GM21528 (cell line): ENCODE data around the gene SOX9.

Source experiments
- ATAC-seq: cut with Tn5 transposase; IDR thresholded peaks from one replicate; pipeline ENCODE4 v1.9.1; 2021; ENCODE audit warnings: mild to moderate bottlenecking, moderate library complexity; ENCODE audit not compliant: unreplicated experiment, low FRiP score

The SOX9 gene

DNA sequence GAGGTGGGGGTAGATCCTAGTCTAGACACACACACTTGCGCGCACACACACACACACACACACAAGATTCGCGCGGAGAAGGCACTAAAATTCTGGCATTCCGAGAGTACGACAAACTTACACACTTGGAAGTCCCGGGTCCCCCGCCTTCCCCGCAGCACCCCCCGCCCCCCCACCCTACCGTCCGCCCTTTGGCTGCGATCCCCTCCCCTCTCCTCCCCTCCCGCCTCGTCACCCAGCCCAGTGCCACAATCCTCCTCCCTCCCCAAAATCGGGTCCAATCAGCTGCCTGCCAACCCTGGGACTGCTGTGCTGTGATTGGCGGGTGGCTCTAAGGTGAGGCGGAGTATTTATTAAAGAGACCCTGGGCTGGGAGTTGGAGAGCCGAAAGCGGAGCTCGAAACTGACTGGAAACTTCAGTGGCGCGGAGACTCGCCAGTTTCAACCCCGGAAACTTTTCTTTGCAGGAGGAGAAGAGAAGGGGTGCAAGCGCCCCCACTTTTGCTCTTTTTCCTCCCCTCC lies at the start of gene SOX9:
TSS of gene SOX9 (plus strand) at position 379 of the 522 bp plus-strand sequence. CDS start 372 bp downstream, outside the sequence.
- ATAC-seq: peak; percentile 82

DNA sequence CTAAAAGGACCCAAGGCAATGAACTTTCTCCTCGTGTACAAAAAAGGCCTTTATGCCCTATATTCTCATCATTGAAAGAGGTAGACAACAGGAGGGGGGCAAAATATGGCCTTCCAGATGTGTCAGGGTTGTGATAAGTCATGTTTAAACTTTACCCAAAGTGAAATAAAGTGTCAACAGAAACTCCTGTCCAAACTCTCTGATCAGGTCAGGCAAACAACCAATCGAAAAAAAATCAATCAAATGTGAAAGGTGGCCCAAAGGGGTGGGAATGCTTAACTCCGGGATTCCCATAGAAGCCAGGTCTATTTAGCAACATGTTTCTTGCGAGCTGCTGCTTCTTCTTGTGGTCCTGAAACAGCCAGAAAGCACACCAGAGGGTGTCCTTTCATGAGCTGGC lies 49.5 kb upstream of the SOX9 start:
- no peak for ATAC-seq

DNA sequence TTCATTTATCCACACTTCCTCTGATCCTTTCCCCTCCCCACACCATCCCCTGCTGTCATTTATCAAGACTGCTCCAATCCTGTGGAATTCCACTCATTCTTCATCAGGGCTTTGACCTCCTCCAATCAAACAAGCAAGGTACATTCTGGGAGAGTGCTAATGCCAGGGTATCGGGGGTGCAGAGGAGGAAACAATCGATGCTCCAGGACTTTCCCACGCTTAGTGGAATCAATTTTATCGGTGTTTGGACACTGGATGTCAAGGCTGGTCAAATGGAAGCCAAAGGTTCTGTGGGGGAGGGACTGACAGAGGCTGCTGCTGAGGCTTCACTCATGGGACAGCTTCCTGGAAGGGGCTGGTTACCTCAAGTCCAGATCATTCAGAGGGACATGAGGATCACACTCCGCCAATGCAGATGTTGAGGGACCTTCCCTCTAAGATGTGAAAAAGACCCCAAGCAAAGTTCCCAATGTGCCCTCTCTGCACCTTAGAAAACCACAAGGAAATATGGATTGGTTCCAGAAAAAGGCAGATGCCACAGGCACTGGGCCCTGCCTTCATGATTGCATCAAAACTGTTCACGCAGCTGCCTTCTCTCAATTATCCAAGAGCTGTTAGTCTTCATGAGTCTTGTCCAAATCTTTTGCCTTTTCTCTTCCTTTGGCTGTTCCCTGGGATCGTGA lies 44.7 kb upstream of the SOX9 start:
- no peak for ATAC-seq

DNA sequence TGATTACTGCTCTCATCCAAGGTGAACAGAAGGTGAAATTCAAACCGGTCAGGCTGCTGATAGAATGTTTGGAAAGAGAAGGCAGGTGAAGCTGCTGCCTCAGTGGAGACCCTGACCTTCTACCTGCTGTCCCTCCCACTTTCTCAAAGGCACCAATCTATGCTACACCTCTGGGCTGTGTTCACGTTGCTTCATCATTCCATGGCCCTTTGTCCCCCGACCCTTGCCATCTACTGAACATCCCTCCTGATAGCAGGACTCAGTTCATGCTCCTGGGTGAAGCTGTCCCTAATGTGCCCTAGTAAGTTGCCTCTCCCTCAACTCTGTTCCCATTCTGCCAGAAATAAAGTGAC lies 44.2 kb upstream of the SOX9 start:
- no peak for ATAC-seq

DNA sequence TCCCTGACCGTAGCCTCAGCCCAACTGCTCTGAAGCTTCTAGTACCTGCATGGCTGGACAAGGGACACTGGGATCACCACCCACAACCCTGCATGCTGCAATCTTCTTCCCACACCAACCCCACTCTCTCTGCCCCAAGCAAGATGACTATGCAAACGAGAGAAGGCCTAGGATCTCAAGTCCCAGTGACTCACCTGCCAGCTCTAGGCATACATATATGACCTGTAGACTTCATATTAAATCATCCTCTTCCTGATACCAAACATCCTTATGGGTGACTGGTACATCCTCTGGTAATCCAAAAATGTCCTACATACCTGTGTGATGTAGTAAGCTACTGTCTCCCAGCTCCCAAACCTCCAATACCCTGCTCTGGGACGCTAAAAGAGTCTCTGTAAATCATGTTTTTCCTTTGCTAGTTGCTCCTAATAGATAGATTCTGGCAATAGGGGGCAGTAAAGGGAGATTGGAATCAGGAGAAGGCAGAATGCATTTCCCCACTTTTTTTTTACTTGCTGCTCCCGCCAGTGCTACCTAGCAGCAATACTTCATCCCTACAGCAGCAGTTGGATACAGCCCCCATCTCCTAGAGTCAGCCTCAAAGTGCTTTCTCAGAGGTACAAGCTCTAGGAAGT lies 43.4 kb upstream of the SOX9 start:
- no peak for ATAC-seq

DNA sequence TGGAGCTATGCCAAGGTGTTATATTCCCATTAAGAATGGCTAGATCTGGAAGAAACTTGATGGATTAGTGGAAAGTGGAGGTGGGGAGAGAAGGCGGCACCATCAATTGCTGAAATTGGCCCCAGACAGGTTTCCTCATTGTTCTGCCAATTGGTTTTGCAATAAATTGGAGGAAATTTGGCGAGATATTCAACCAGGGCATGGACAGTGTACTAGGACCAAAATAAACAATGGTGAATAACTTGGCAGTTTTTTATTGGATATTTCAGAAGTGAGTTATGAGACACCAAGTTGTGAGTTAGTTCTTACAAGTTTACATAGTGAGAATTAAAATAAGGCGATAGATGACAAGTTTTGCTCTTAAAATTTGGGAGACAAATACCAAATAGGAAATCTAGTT lies 41.1 kb upstream of the SOX9 start:
- no peak for ATAC-seq

DNA sequence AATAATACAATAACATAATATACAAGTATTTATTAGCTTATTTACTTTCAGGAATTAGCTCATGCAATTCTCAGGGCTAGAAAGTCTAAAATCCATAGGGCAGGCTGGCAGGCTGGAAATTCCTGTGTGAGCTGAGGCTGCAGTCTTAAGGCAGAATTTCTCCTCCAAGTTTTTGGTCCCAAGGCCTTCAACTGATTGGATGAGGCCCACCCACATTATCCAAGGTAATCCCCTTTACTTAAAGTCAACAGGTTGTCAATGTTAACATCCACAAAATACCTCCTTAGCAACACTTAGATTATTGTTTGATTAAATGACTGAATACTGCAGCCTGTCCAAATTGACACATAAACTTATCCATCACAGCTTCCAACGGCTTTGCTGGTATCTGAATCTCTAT lies 32.9 kb upstream of the SOX9 start:
- no peak for ATAC-seq

DNA sequence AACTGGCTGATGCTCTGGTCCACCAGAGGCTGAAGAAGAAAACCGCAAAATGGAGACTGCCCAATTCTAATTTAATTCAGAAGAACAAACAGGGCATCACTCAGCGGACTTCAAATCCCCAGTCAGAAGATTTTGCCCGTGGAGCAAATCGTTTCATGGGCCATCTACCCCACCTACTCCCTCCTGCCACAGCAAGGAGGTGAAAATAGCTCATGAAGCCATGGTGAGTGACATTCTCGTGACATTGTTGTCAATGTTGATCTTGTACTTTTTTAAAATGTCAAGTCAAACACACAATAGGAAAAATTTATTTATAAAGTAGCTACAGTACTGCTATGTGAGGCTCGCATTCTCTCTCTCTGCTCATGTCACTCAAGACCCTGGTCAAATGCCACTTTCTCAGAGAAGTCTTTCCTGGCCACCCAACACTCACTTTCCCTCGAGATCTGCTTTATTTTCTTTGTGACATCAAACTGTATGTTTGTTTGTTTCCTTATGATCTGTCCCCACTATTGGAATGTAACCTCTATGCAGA lies 31.3 kb upstream of the SOX9 start:
- ATAC-seq: no peak

DNA sequence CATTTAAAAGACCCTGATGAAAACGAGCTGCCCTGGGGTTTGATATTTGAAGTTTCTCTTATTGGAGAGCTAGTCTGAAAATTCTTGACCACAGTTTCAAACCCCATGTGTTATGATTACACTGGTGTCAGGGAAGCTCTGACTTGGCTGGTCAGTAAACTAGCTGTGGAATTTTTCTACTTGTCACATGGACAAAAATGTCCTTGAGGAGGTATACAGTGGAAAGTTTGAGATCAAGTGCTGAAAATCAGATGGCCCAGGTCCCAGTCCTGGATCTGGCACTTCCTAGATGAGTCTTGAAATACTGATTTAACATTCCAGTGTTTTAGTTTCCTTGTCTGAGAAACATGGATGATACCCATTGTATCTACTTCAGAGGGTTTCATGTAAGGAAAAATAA lies 30.7 kb upstream of the SOX9 start:
- ATAC-seq: no peak

DNA sequence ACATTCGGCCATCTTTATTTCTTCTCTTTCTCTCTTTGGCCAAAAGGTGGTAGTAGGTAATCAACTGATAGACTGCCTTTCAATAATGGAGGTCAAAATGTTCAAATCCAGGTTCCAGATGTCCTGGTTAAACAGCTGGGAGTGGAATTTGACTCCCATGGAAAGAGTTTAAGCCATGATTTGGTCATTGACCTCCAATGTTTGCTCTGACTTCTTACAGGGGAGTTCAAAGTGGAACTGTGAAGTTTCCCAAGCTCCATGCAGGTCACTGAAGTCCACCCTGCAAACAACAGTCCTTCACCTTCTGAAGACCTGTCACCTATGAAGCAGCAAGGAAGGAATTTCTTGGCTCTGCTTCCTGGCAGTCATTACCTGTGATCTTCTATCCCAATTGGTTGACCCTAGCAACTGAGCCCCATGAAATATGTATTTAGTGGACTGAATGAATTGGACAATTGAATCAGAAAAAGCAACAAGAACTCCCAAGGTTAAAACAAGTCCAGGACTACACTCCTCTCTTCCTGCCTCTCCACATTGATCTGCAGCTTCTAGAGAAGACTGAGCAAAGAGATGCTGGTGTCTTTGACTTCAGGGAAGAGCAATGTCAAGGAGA lies 28.0 kb upstream of the SOX9 start:
- ATAC-seq: no peak

DNA sequence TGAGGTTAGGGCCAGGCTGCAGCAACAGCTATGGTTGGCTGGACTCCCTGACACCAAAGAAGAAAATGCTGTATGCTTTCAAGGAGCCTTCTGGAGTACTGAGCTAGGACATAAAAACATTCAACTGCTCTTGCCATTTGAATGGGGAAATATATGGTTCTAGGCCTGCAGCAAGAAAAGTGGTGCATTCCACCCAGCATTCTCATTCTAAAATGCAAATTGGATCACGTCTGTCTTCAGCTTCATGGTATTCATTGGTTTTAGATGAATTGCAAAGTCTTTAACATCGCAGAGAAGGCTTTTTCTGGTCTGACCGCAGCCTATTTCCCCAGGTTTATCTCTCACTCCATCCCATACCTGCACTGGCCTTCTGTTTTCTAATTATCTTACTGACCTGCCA lies 27.1 kb upstream of the SOX9 start:
- no peak for ATAC-seq

DNA sequence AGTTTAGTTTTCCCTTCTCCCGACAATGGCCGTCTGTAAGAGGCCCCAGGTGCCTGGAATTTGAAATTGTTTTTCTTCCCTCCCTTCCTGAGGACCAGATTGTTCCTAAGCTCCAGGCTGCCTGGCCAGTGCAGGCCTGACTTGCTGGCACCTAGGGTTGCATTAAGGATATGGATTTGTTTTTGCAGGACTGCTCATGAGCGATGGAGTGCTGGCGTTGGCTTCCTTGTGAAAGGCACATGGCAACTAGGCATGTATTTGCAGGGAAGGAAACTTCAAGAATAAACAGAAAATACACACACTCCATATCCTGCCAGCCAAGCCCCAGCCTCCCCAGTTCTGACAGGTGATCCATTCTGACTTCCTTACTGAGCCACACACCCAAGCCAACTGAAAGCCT lies 25.5 kb upstream of the SOX9 start:
- ATAC-seq: no peak

DNA sequence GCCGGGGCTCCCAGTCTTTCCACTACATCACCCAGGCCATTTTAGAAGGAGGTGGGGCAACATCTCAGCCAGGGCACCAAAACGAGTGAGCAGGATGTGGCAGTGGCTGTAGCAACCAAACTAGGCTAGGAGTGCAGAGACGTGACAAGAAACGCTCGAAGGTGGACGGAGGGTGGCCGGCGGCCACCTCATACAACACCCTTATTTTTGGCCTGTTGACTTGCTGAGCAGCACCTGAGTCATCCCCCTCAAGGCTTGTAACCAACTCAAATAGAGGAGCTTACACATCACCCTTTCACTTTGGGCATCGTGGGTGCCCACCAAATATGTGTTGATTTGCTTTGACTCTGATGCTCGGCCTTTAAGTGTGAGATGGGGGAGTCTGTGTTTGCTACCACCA lies 23.7 kb upstream of the SOX9 start:
- no peak for ATAC-seq

DNA sequence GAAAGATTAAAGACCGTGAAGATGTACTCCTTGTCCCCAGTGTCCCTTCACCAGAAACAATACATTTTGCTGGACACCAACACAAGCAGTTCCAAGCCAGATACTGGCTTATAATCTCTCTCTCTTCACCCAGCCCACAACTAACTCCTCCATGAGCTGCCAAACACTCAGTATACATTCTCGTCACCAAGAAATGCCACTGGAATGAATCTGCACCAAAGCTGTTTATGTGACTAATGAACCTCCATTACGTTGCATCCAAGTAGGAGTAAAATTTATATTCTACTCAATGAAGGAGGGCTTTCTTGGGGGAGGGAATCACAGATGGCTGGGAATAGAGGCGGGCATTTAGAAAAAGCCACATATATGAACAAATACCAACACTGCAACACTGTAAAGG lies 20.9 kb upstream of the SOX9 start:
- ATAC-seq: no peak

DNA sequence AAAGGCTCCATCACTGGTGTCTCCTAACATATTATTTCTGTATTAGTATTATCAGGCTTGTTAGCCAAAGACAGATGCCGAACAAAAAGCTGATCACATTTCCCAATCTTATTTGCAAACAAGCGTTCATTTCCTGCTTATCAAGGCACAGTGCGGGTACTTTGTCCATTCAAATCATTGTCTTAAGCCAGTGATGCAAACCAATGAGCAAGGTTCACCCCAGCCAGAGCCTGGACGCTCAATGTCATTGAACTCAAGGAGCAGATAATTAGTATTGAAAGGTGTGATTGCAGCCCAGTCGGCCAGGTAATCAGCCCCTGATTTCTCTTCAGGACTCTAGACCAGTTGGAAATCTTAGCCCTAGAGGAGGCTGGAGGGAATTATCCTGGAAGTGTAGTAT lies 20.4 kb upstream of the SOX9 start:
- no peak for ATAC-seq

DNA sequence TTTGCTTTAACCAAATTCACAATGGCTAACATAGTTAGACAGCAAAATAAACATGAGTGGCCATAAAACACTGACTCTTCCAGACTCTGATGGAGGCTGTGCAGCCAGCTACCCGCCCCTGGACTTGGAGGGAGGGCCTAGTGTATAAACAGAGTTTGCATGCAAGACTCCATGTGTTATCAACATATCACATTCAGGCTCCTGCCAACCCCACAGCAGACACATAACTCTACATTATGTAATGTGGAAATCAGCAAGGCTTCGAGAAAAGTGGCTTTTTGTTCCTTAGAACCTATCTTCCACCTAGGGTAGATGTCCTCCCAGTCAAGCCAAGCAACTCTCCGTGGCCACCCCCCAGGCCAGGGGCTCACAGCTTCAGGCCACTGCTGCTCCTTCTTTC lies 19.3 kb upstream of the SOX9 start:
- no peak for ATAC-seq

DNA sequence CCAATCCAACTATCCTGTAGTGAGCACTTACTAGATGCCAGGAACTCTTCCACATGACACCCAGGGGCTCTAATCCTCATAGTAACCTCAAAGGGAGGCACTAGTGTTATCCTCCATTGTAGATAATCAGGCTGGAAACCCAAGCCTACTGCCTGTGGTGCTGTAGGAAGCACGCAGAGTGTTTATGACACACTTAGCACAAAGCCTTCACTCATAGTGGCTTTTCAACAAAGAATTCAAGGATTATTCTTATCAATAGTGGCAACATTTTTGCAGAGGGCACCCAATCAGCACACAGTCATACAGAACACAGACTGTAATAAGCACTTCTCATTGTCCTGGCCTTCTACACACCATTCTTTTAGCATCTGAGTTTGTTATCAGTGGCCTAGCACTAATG lies 18.5 kb upstream of the SOX9 start:
- ATAC-seq: no peak

DNA sequence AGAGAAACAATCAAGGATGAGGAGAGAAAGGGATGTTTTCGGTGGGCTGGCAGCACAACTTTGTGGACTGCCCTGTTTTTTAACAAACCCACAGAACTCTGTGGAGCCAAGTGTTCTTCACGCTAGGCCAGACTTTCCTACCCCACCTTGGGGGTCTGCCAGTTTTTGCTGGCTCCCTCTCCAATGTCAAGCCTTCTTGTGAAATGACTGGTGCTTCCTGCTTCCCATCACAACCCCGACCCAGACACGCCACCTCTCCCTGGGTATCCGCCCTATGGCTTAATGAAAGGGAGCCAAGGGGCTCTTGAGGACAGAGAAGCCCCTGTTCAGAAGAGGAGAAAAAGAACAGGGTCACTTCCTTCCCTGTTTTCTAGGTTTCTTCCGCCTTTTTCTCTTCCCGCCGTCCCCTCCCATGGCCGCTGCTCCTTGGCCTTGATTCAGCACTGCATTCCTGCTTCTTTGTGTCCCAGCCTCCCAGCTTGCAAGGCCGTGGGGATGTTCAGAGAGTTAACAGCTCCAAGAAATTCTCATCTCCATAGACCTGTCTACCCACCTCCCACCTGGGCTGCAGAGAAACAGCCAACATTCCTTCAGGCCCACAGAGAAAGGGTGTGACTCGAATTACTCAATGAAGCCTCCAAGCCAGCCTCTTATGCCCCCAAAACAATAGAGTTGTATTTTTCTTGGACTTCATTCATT lies 16.5 kb upstream of the SOX9 start:
- ATAC-seq: no peak

DNA sequence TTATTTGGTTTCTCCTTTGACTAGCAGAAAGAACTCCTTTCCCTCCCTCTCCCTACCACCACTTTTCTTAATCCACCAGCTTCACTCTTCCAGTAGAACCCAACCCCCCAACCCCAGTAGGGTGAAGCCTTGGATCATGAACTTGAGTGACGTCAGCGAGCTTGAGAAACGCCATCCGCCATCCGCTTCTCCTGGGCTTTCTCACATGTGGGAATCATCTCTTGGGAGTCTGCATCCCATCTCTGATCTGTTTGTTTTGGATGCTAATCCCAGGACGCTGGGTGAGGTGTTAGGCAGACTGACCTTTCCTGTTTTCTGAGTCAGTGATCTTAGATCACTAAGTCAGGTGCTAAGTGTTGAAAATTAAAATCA lies 16.0 kb upstream of the SOX9 start:
- ATAC-seq: no peak

DNA sequence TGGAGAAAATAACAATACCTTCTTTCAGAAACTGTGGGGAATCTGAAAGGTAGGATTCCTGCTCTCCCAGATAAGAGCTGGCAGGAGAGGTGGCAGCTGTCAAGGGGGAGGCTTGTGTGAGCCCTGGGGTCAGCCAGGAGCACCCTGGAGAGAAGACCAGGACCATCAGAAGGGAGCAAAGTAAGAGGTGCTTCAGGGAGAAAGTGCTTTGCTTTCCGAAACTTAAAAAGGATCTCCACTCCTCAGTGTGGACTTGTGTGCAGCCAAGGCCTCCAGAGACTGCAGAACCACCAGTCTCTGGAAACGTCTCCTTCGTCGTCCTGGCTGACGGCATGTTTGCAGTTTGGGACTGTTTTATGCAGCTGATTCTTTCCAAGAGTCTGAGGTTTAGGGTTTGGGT lies 13.7 kb upstream of the SOX9 start:
- no peak for ATAC-seq

DNA sequence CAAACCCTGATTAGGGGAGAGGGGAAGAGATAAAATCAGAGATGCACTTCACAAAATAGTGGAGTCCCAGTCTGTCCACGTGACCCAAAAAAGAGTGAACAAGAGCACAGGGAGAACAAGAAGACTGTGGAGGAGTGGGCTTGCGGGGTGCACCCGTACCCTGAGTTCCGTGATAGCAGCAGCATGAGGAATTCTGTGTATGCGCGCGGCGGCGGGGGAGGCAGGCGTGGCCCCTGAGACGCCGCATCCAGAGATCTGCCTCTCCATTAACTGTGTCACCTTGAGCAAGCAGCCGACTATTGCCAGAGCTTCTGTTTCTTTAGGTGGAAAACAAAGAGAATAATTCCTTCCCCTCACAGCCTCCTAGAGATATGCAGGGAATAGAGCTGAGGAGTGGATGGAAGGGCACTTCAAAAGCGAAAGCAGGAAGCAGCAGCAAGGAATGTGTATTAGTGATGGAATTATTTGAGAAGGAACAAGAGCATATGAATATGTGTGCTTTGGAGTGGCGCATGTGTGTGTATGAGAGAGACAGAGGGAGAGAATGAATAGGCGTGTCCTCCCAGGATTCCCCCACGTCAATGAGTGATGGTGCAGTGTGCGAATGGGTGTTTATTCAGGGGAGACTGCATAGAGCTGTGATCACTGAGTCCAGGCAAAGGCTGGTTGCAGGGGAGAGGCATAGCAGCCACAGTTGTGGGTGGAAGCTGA lies 10.4 kb upstream of the SOX9 start:
- ATAC-seq: no peak
